Endodermal cell (in vitro differentiated cells): Measurements from ENCODE around the gene HMGCS2. TPM values are rescaled to one million over a fixed set of nuclear protein-coding genes. Genes with fewer than 3 reads are reported as not detected.

Experiments
- DNase-seq: peaks from one replicate; pipeline ENCODE4 v3.0.0-alpha.2; 2017
- H3K27ac ChIP-seq: 2 replicates; pipeline ENCODE4 v1.5.1; 2013; ENCODE audit warnings: mild to moderate bottlenecking, low read depth, low read length, moderate library complexity
- H3K27me3 ChIP-seq: 2 replicates; pipeline ENCODE4 v1.6.1; 2013; ENCODE audit warnings: mild to moderate bottlenecking, low read length, moderate library complexity; ENCODE audit not compliant: insufficient read depth, control insufficient read depth, poor library complexity, severe bottlenecking
- H3K36me3 ChIP-seq: 2 replicates; pipeline ENCODE4 v1.7.0; 2013; ENCODE audit warnings: mild to moderate bottlenecking, low read length, moderate library complexity; ENCODE audit not compliant: control insufficient read depth, insufficient read depth
- H3K4me1 ChIP-seq: one replicate; pipeline ENCODE4 v1.7.0; 2013; ENCODE audit warnings: low read length; ENCODE audit not compliant: control insufficient read depth, insufficient read depth
- H3K4me3 ChIP-seq: 2 replicates; pipeline ENCODE4 v1.5.1; 2013; ENCODE audit warnings: mild to moderate bottlenecking, low read length, moderate library complexity
- H3K9ac ChIP-seq: 2 replicates; pipeline ENCODE4 v1.6.1; 2013; ENCODE audit warnings: mild to moderate bottlenecking, low read length, moderate library complexity; ENCODE audit not compliant: poor library complexity, severe bottlenecking; ENCODE audit errors: extremely low read depth
- H3K9me3 ChIP-seq: 2 replicates; pipeline ENCODE4 v1.6.1; 2013; ENCODE audit warnings: mild to moderate bottlenecking, low read length, moderate library complexity; ENCODE audit not compliant: control insufficient read depth
- H3K27ac Mint-ChIP-seq: 2 replicates; pipeline ENCODE4 v1.8.0; 2020; ENCODE audit warnings: mixed read lengths
- H3K27me3 Mint-ChIP-seq: 2 replicates; pipeline ENCODE4 v1.8.0; 2021; ENCODE audit warnings: mild to moderate bottlenecking, mixed read lengths; ENCODE audit not compliant: insufficient read depth
- H3K36me3 Mint-ChIP-seq: 2 replicates; pipeline ENCODE4 v1.8.0; 2020; ENCODE audit warnings: low read depth, mixed read lengths
- H3K4me1 Mint-ChIP-seq: 2 replicates; pipeline ENCODE4 v1.8.0; 2020; ENCODE audit warnings: mixed read lengths
- H3K4me3 Mint-ChIP-seq: 2 replicates; pipeline ENCODE4 v1.8.0; 2020; ENCODE audit warnings: mild to moderate bottlenecking, moderate library complexity, mixed read lengths
- H3K9me3 Mint-ChIP-seq: 2 replicates; pipeline ENCODE4 v1.8.0; 2020; ENCODE audit warnings: mild to moderate bottlenecking, mixed read lengths
- WGBS, 2 experiments: methylation state at CpG; one replicate each; pipeline versions ENCODE4 v1.1.5 to v1.1.7; 2013; ENCODE audit warnings: missing lambda C conversion rate in 2 of 2, mixed read lengths in 1 of 2; ENCODE audit not compliant: insufficient coverage in 1 of 2, insufficient read length in 1 of 2; 5-methylcytosine and 5-hydroxymethylcytosine counted together
- total RNA-seq, 2 donors: library from RNA; stranded (reverse); fragmentation: NEBNext Ultra II Directional in 1 of 2; extraction: Animal tissue kit (Norgen Biotek cat#: 25700) in 1 of 2; gene quantifications; 2 replicates in 1 of 2; 3 replicates in 1 of 2; pipeline ENCODE4 v1.2.1, GENCODE V29; 2021
- TF ChIP-seq, protein P1 (sequence below): fragments of 200-600 bp; sonication (generic); conservative IDR thresholded peaks from 2 replicates; pipeline ENCODE4 v1.5.0; 2021; ENCODE audit warnings: antibody characterized with exemption, mild to moderate bottlenecking

Gene HMGCS2
- total RNA-seq, 2 donors from 2014 or later = not detected

DNA sequence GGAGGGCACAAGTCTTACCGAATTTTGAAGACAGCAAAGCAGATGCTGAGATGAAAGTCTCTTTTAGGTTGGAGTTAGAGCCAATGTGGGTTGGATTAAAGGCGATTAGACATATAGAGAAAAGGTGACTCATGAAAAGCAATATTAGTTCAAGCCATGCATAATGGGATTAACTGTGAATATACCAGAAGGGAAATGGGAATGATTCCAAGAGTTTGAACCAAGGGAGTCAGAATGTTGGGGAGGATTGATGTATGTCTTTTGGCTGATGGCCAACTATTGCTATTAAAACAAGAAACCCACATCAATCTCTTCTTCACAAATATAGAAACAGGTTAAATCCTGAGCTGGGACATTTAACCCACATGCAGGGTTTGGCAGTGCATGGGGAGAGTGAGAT is 1.2 kb downstream of the HMGCS2 start:
- no peak overlapping the region for H3K4me3 Mint-ChIP-seq
- H3K4me1 Mint-ChIP-seq = peaks cover 13% of the 10 kb centered on the region
- Histone ChIP-seq H3K9me3 (no peaks in the 10 kb centered on the region), H3K9ac (no peak overlapping the region), H3K4me1 (peaks cover 2% of the 10 kb centered on the region), H3K27ac (no peak overlapping the region), H3K27me3 (no peaks in the 10 kb centered on the region), H3K4me3 (no peak overlapping the region), H3K36me3 (no peaks in the 10 kb centered on the region)
- TF ChIP-seq, protein P1, sequence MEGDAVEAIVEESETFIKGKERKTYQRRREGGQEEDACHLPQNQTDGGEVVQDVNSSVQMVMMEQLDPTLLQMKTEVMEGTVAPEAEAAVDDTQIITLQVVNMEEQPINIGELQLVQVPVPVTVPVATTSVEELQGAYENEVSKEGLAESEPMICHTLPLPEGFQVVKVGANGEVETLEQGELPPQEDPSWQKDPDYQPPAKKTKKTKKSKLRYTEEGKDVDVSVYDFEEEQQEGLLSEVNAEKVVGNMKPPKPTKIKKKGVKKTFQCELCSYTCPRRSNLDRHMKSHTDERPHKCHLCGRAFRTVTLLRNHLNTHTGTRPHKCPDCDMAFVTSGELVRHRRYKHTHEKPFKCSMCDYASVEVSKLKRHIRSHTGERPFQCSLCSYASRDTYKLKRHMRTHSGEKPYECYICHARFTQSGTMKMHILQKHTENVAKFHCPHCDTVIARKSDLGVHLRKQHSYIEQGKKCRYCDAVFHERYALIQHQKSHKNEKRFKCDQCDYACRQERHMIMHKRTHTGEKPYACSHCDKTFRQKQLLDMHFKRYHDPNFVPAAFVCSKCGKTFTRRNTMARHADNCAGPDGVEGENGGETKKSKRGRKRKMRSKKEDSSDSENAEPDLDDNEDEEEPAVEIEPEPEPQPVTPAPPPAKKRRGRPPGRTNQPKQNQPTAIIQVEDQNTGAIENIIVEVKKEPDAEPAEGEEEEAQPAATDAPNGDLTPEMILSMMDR = no peak
- peaks cover 8% of the 10 kb centered on the region for H3K27me3 Mint-ChIP-seq
- H3K36me3 Mint-ChIP-seq = no peaks in the 10 kb centered on the region
- 85 to 88% methylated on average over 2 of the region's 2 CpGs for WGBS, 2 experiments
- H3K9me3 Mint-ChIP-seq = peaks cover 3% of the 10 kb centered on the region
- no peak overlapping the region for H3K27ac Mint-ChIP-seq
- no peak for DNase-seq

DNA sequence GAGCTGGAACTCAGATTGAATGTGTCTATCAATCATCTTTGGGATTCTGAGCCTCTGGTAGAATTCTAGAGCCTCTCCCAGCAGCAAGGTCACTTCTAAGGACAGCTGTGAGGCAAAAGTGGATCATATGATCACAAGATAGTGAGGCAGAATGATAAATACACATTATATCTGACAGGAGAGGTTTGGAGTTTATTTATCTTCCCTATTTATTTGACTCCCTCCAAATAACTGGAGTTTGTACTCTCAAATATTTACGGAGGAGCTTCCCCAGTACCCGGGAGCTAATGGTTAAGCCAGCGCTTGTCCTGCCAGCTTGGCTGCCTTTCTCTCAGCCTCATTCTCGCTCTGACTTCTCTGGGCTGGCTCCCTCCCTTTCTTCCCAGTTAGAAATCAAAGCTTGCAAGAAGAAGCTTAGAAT is 2.3 kb downstream of the HMGCS2 start:
- 87% methylated on average over 3 to 4 of the region's 4 CpGs for WGBS, 2 experiments
- Mint-ChIP-seq H3K4me3 (no peak overlapping the region), H3K27me3 (peaks cover 8% of the 10 kb centered on the region), H3K36me3 (no peaks in the 10 kb centered on the region), H3K9me3 (peaks cover 3% of the 10 kb centered on the region), H3K4me1 (peaks cover 13% of the 10 kb centered on the region), H3K27ac (no peak overlapping the region)
- no peaks in the 10 kb centered on the region for H3K9me3 ChIP-seq
- no peak overlapping the region for H3K4me3 ChIP-seq
- H3K36me3 ChIP-seq = no peaks in the 10 kb centered on the region
- peaks cover 2% of the 10 kb centered on the region for H3K4me1 ChIP-seq
- no peak overlapping the region for H3K27ac ChIP-seq
- H3K27me3 ChIP-seq = no peaks in the 10 kb centered on the region
- TF ChIP-seq, protein P1 = no peak
- H3K9ac ChIP-seq = no peak overlapping the region
- DNase-seq = no peak

DNA sequence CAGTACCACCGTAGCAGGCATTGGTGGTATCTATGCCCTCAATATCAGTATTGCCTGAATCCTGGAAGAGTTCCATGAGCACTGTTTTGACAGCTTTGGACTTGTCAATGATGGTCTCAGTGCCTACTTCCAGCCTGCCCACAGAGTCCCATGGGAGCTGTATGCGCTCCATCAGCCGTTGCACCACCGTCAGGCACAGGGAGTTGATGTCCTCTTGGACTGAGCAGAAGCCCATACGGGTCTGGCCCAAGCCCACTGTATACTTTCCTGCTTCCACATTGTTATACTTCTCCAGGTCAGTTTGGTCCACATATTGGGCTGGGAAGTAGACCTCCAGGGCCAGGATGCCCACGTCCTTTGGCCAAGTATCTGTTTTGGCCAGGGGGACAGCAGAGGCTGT is 4.5 kb downstream of the HMGCS2 start:
- H3K4me1 ChIP-seq = no peaks in the 10 kb centered on the region
- H3K9ac ChIP-seq = no peak overlapping the region
- no peak overlapping the region for H3K4me3 ChIP-seq
- no peaks in the 10 kb centered on the region for H3K27me3 ChIP-seq
- H3K27ac ChIP-seq = no peak overlapping the region
- Mint-ChIP-seq H3K27ac (no peak overlapping the region), H3K9me3 (peaks cover 3% of the 10 kb centered on the region), H3K27me3 (peaks cover 8% of the 10 kb centered on the region), H3K36me3 (no peaks in the 10 kb centered on the region), H3K4me3 (no peak overlapping the region), H3K4me1 (peaks cover 13% of the 10 kb centered on the region)
- no peaks in the 10 kb centered on the region for H3K9me3 ChIP-seq
- 90 to 94% methylated on average over 5 to 6 of the region's 6 CpGs for WGBS, 2 experiments
- no peak for DNase-seq
- H3K36me3 ChIP-seq = no peaks in the 10 kb centered on the region
- TF ChIP-seq, protein P1 = no peak
